ENCODE measurements around the gene CADM1.

GRCh38 chr11:115352805-115353485 lies 151.3 kb downstream of the CADM1 start:
- no peak for TF ChIP-seq CTCF (IDR thresholded peaks at IDR 0.05 in 2 of 3, conservative IDR thresholded peaks at IDR 0.05 in 1 of 3; ENCODE audit: borderline replicate concordance in 1 of 3, insufficient read depth in 1 of 3, low read depth in 2 of 3, low read length in 2 of 3)
- no peak for TF ChIP-seq POLR2AphosphoS5 (IDR thresholded peaks at IDR 0.05; ENCODE audit: low read depth, low read length)
- TF ChIP-seq POLR2A (IDR thresholded peaks at IDR 0.05; ENCODE audit: borderline replicate concordance, extremely low read depth, insufficient read depth, insufficient read length): no peak
- TF ChIP-seq ATF3 (IDR thresholded peaks at IDR 0.05): no peak
- TF ChIP-seq EZH2 (IDR thresholded peaks at IDR 0.05): no peak
- no peak for TF ChIP-seq ZNF274 (IDR thresholded peaks at IDR 0.05; ENCODE audit: low read depth, low read length)
- no peak for TF ChIP-seq ZBTB33 (IDR thresholded peaks at IDR 0.05; ENCODE audit: extremely low read depth, insufficient replicate concordance, low read length)
- no peak for TF ChIP-seq RAD21 (IDR thresholded peaks at IDR 0.05; ENCODE audit: low read depth)
- no peak for TF ChIP-seq TCF7L2 (IDR thresholded peaks at IDR 0.05; ENCODE audit: borderline replicate concordance, extremely low read depth, insufficient read depth, insufficient read length)
- no peak for TF ChIP-seq ELF1 (IDR thresholded peaks at IDR 0.05; ENCODE audit: borderline replicate concordance, low read depth)
- TF ChIP-seq SP1 (IDR thresholded peaks at IDR 0.05; ENCODE audit: low read depth): no peak
- TF ChIP-seq EZH2phosphoT487 (IDR thresholded peaks at IDR 0.05; ENCODE audit: borderline replicate concordance): no peak
- TF ChIP-seq JUND (IDR thresholded peaks at IDR 0.05): no peak

All from HCT116 (cell line).